Measurements from ENCODE around the gene DEGS1.

- no peak for TF ChIP-seq CTCF (conservative IDR thresholded peaks at IDR 0.05 in 1 of 2, IDR thresholded peaks at IDR 0.05 in 1 of 2; ENCODE audit: low read depth in 1 of 2, low read length in 2 of 2)
- TF ChIP-seq EZH2 (IDR thresholded peaks at IDR 0.05; ENCODE audit: low read length, missing control alignments), result no peak
Measured at GRCh38 chr1:224238756-224239155, 55.7 kb downstream of the DEGS1 start.

Data from fibroblast of lung (primary cell).